Neural cell (in vitro differentiated cells): ENCODE results near the gene PODN. TPM values are rescaled to one million over a fixed set of nuclear protein-coding genes. Genes with fewer than 3 reads are reported as not detected.

Experiments used
- H2AFZ ChIP-seq: fragments of 200-600, 300-800 bp; sonication (generic), shearing (Covaris generic); 2 replicates; pipeline ENCODE4 v1.6.0; 2014; ENCODE audit warnings: low read depth, mild to moderate bottlenecking, antibody characterized with exemption, low read length, moderate library complexity
- H3F3A ChIP-seq: fragments of 200-600 bp; shearing (Covaris generic); 2 replicates; pipeline ENCODE4 v1.6.1; 2016; ENCODE audit warnings: mild to moderate bottlenecking, moderate library complexity, mixed read lengths, antibody characterized with exemption, low read length; ENCODE audit not compliant: insufficient read depth, poor library complexity, severe bottlenecking
- H3K27ac ChIP-seq: fragments of 200-600, 300-800 bp; sonication (generic), shearing (Covaris generic); 2 replicates; pipeline ENCODE4 v1.5.1; 2014; ENCODE audit warnings: mild to moderate bottlenecking, low read length, moderate library complexity
- H3K27me3 ChIP-seq: fragments of 300-800, 200-600 bp; sonication (generic), shearing (Covaris generic); 2 replicates; pipeline ENCODE4 v1.6.0; 2014; ENCODE audit warnings: mild to moderate bottlenecking, low read depth, low read length, moderate library complexity; ENCODE audit not compliant: insufficient read depth
- H3K36me3 ChIP-seq: fragments of 300-800, 200-600 bp; sonication (generic), shearing (Covaris generic); 2 replicates; pipeline ENCODE4 v1.5.1; 2014; ENCODE audit warnings: mild to moderate bottlenecking, antibody characterized with exemption, low read length, moderate library complexity; ENCODE audit not compliant: insufficient read depth
- H3K4me2 ChIP-seq: fragments of 300-800, 200-600 bp; sonication (generic), shearing (Covaris generic); 2 replicates; pipeline ENCODE4 v1.6.0; 2014; ENCODE audit warnings: mild to moderate bottlenecking, low read length
- H3K4me3 ChIP-seq: fragments of 300-800, 200-600 bp; sonication (generic), shearing (Covaris generic); 2 replicates; pipeline ENCODE4 v1.5.1; 2014; ENCODE audit warnings: mild to moderate bottlenecking, low read length, moderate library complexity
- H3K79me2 ChIP-seq: fragments of 200-600 bp; shearing (Covaris generic); replicated peaks from 2 replicates; pipeline ENCODE4 v1.6.0; 2014; ENCODE audit warnings: mild to moderate bottlenecking, low read length, moderate library complexity; ENCODE audit not compliant: insufficient read depth
- H3K9ac ChIP-seq: fragments of 300-800, 200-600 bp; sonication (generic), shearing (Covaris generic); 2 replicates; pipeline ENCODE4 v1.6.1; 2016; ENCODE audit warnings: mild to moderate bottlenecking, low read length, mixed read lengths
- H3K9me2 ChIP-seq: fragments of 200-600 bp; shearing (Covaris generic); 2 replicates; pipeline ENCODE4 v1.6.1; 2016; ENCODE audit warnings: mild to moderate bottlenecking, low read length, mixed read lengths; ENCODE audit not compliant: insufficient read depth
- H3K9me3 ChIP-seq: fragments of 200-600, 300-800 bp; sonication (generic), shearing (Covaris generic); 2 replicates; pipeline ENCODE4 v1.6.1; 2016; ENCODE audit warnings: mild to moderate bottlenecking, mixed run types, low read length, moderate library complexity, mixed read lengths
- H4K20me1 ChIP-seq: fragments of 200-600 bp; shearing (Covaris generic); 2 replicates; pipeline ENCODE4 v1.6.1; 2016; ENCODE audit warnings: mild to moderate bottlenecking, mixed run types; ENCODE audit not compliant: insufficient read depth
- CTCF ChIP-seq: fragments of 450-650 bp; IDR thresholded peaks from 2 replicates; pipeline ENCODE4 v1.5.1; 2014; ENCODE audit warnings: antibody characterized with exemption, mild to moderate bottlenecking, moderate library complexity; ENCODE audit not compliant: poor library complexity, severe bottlenecking
- EZH2 ChIP-seq: fragments of 200-600, 300-800 bp; shearing (Covaris generic), sonication (generic); IDR thresholded peaks from 2 replicates; pipeline ENCODE4 v1.6.1; 2014; ENCODE audit warnings: antibody characterized with exemption, low read length, borderline replicate concordance, mild to moderate bottlenecking; ENCODE audit not compliant: insufficient read depth, poor library complexity, severe bottlenecking
- POLR2AphosphoS5 ChIP-seq: IDR thresholded peaks from 2 replicates; pipeline ENCODE4 v1.6.1; 2012
- RAD21 ChIP-seq: fragments of 450-650 bp; conservative IDR thresholded peaks from 2 replicates; pipeline ENCODE4 v1.6.1; 2014; ENCODE audit warnings: antibody characterized with exemption, mild to moderate bottlenecking, moderate library complexity
- REST ChIP-seq: IDR thresholded peaks from 2 replicates; pipeline ENCODE4 v1.6.1; 2012; ENCODE audit warnings: borderline replicate concordance
- TAF1 ChIP-seq: IDR thresholded peaks from 2 replicates; pipeline ENCODE4 v1.6.1; 2012; ENCODE audit warnings: low read depth
- polyA plus RNA-seq: library from polyadenylated mRNA; depleted of rRNA; stranded (reverse); fragments of >200 nt; gene quantifications from 2 replicates; pipeline ENCODE4 v1.2.3, GENCODE V29; 2014

Gene PODN
- polyA plus RNA-seq, 1 donor from 2014 or later, result 0.07 TPM

- H3K36me3 ChIP-seq, result no peaks in the 10 kb centered on the region
- no peaks in the 10 kb centered on the region for H4K20me1 ChIP-seq
- no peaks in the 10 kb centered on the region for H3K79me2 ChIP-seq
- H3K4me2 ChIP-seq, result no peak overlapping the region
- H3K9ac ChIP-seq, result no peak overlapping the region
- H3F3A ChIP-seq, result no peaks in the 10 kb centered on the region
- H3K9me2 ChIP-seq, result no peaks in the 10 kb centered on the region
- TF ChIP-seq RAD21 (no peak), TAF1 (no peak), POLR2AphosphoS5 (no peak), EZH2 (no peak)
- H3K27me3 ChIP-seq, result peaks cover 59% of the 10 kb centered on the region
- H3K9me3 ChIP-seq, result no peaks in the 10 kb centered on the region
- H3K4me3 ChIP-seq, result peak overlapping the region; percentile 63
- no peak overlapping the region for H2AFZ ChIP-seq
- H3K27ac ChIP-seq, result no peak overlapping the region
Observed at GRCh38 chr1:53061123-53061858, 722 bp upstream of the PODN start.

GRCh38 chr1:53062708-53063591 is 937 bp downstream of the PODN start:
- Histone ChIP-seq H3F3A (no peaks in the 10 kb centered on the region), H3K9ac (no peak overlapping the region), H3K27me3 (peaks cover 59% of the 10 kb centered on the region), H3K27ac (no peak overlapping the region), H4K20me1 (no peaks in the 10 kb centered on the region), H3K9me2 (no peaks in the 10 kb centered on the region), H3K4me2 (no peak overlapping the region), H3K36me3 (no peaks in the 10 kb centered on the region), H3K79me2 (no peaks in the 10 kb centered on the region), H3K4me3 (peak overlapping the region; percentile 63), H3K9me3 (no peaks in the 10 kb centered on the region), H2AFZ (no peak overlapping the region)
- TF ChIP-seq TAF1 (no peak), REST (no peak), CTCF (peak; percentile 16), RAD21 (no peak)
